ENCODE results near the gene GRIN3B. TPM values are rescaled to one million over a fixed set of nuclear protein-coding genes. Genes with fewer than 3 reads are reported as not detected.
A peak's percentile ranks its signal among the peaks of the same experiment; 100 is the strongest.

GRIN3B gene
- total RNA-seq, 1 donor from 2014 or later = 1.4 TPM

- TF ChIP-seq CTCF (IDR thresholded peaks at IDR 0.05; ENCODE audit: unreplicated experiment) = no peak
- H3K9me3 Mint-ChIP-seq (ENCODE audit: low read depth) = no peaks in the 10 kb centered on the region
- peaks cover 9% of the 10 kb centered on the region for H3K4me1 Mint-ChIP-seq (ENCODE audit: low read depth)
- H3K36me3 Mint-ChIP-seq (ENCODE audit: insufficient read depth) = peaks cover 4% of the 10 kb centered on the region
- H3K4me3 Mint-ChIP-seq (ENCODE audit: low read depth) = peak within 1 kb of the TSS; percentile 90
- peak; percentile 72 for DNase-seq (ENCODE audit: low spot score, unreplicated experiment)
- no peaks in the 10 kb centered on the region for H3K27me3 Mint-ChIP-seq
- peak within 1 kb of the TSS; percentile 98 for H3K27ac Mint-ChIP-seq
Measured at GRCh38 chr19:1025960-1026782, 26.0 kb downstream of the GRIN3B start, which contains the start of gene CNN2. TSS of gene CNN2 (plus strand) at chr19:1026608. CDS start at chr19:1026662, 54 bp downstream.

- no peak for DNase-seq (ENCODE audit: low spot score, unreplicated experiment)
- H3K27ac Mint-ChIP-seq = peak overlapping the region; percentile 97
- peak overlapping the region; percentile 90 for H3K4me3 Mint-ChIP-seq (ENCODE audit: low read depth)
- TF ChIP-seq CTCF (IDR thresholded peaks at IDR 0.05; ENCODE audit: unreplicated experiment) = no peak
- peaks cover 9% of the 10 kb centered on the region for H3K4me1 Mint-ChIP-seq (ENCODE audit: low read depth)
- H3K9me3 Mint-ChIP-seq (ENCODE audit: low read depth) = no peaks in the 10 kb centered on the region
- H3K36me3 Mint-ChIP-seq (ENCODE audit: insufficient read depth) = peaks cover 4% of the 10 kb centered on the region
- H3K27me3 Mint-ChIP-seq = no peaks in the 10 kb centered on the region
Measured at GRCh38 chr19:1026783-1027649, 26.8 kb downstream of the GRIN3B start.

GRCh38 chr19:1027650-1028061 lies 27.4 kb downstream of the GRIN3B start:
- no peak for TF ChIP-seq CTCF (IDR thresholded peaks at IDR 0.05; ENCODE audit: unreplicated experiment)
- DNase-seq (ENCODE audit: low spot score, unreplicated experiment) = no peak
- Mint-ChIP-seq H3K27ac (peak overlapping the region; percentile 86), H3K9me3 (ENCODE audit: low read depth) (no peaks in the 10 kb centered on the region), H3K4me3 (ENCODE audit: low read depth) (peak overlapping the region; percentile 90), H3K36me3 (ENCODE audit: insufficient read depth) (peaks cover 7% of the 10 kb centered on the region), H3K4me1 (ENCODE audit: low read depth) (peaks cover 9% of the 10 kb centered on the region), H3K27me3 (no peaks in the 10 kb centered on the region)

- Mint-ChIP-seq H3K36me3 (ENCODE audit: insufficient read depth) (peaks cover 8% of the 10 kb centered on the region), H3K4me1 (ENCODE audit: low read depth) (peaks cover 9% of the 10 kb centered on the region), H3K9me3 (ENCODE audit: low read depth) (no peaks in the 10 kb centered on the region), H3K27ac (peak overlapping the region; percentile 86), H3K27me3 (no peaks in the 10 kb centered on the region), H3K4me3 (ENCODE audit: low read depth) (peak overlapping the region; percentile 90)
- no peak for TF ChIP-seq CTCF (IDR thresholded peaks at IDR 0.05; ENCODE audit: unreplicated experiment)
- peak; percentile 58 for DNase-seq (ENCODE audit: low spot score, unreplicated experiment)
Measured at GRCh38 chr19:1028062-1028926, 28.1 kb downstream of the GRIN3B start.

Data from progenitor cell of endocrine pancreas (in vitro differentiated cells).